PC-3 (cell line): ENCODE data around the gene PTGER3.

ENCODE experiments used
- CTCF ChIP-seq: fragments of 300-600 bp; sonication (generic); conservative IDR thresholded peaks from 2 replicates; pipeline ENCODE4 v1.5.1; 2017; ENCODE audit warnings: antibody characterized with exemption, low read depth, mild to moderate bottlenecking, low read length
- EZH2 ChIP-seq: fragments of 300-600 bp; sonication (generic); IDR thresholded peaks from one replicate; pipeline ENCODE4 v1.6.1; 2017; ENCODE audit warnings: antibody characterized with exemption, mild to moderate bottlenecking, low read length; ENCODE audit not compliant: unreplicated experiment

- TF ChIP-seq CTCF (no peak), EZH2 (no peak)
These were observed 117.6 kb downstream of the PTGER3 start for GRCh38 chr1:70930062-70930461.
